Neural progenitor cell (in vitro differentiated cells): ENCODE results near the gene GATAD2B. TPM values are rescaled to one million over a fixed set of nuclear protein-coding genes. Genes with fewer than 3 reads are reported as not detected.
A peak's percentile ranks its signal among the peaks of the same experiment; 100 is the strongest.

Experiments used
- DNase-seq: peaks from one replicate; pipeline ENCODE4 v3.0.0-alpha.2; 2016; ENCODE audit warnings: low spot score
- H2AFZ ChIP-seq: fragments of 200-600 bp; sonication (generic); replicated peaks from 2 replicates; pipeline ENCODE4 v1.6.1; 2016; ENCODE audit warnings: antibody characterized with exemption
- H3F3A ChIP-seq: fragments of 200-600 bp; sonication (generic); 2 replicates; pipeline ENCODE4 v1.6.1; 2016; ENCODE audit warnings: antibody characterized with exemption, low read depth
- H3K27ac ChIP-seq: fragments of 200-600 bp; sonication (generic); 2 replicates; pipeline ENCODE4 v1.5.1; 2016; ENCODE audit warnings: mild to moderate bottlenecking
- H3K27me3 ChIP-seq: fragments of 200-600 bp; sonication (generic); 2 replicates; pipeline ENCODE4 v1.6.1; 2016; ENCODE audit warnings: mild to moderate bottlenecking, moderate library complexity
- H3K36me3 ChIP-seq: fragments of 200-600 bp; sonication (generic); 2 replicates; pipeline ENCODE4 v1.5.1; 2016
- H3K4me1 ChIP-seq: fragments of 200-600 bp; sonication (generic); 2 replicates; pipeline ENCODE4 v1.6.1; 2016; ENCODE audit warnings: mixed run types
- H3K4me2 ChIP-seq: fragments of 200-600 bp; sonication (generic); 2 replicates; pipeline ENCODE4 v1.6.1; 2016
- H3K4me3 ChIP-seq: fragments of 200-600 bp; sonication (generic); 2 replicates; pipeline ENCODE4 v1.5.1; 2016
- H3K79me2 ChIP-seq: fragments of 200-600 bp; sonication (generic); 2 replicates; pipeline ENCODE4 v1.6.1; 2016; ENCODE audit warnings: low read depth
- H3K9ac ChIP-seq: fragments of 200-600 bp; sonication (generic); 2 replicates; pipeline ENCODE4 v1.6.1; 2016
- H3K9me3 ChIP-seq: fragments of 200-600 bp; sonication (generic); 2 replicates; pipeline ENCODE4 v1.5.1; 2016; ENCODE audit warnings: low read depth
- H4K20me1 ChIP-seq: fragments of 200-600 bp; sonication (generic); 2 replicates; pipeline ENCODE4 v1.6.1; 2016; ENCODE audit warnings: low read depth
- H3K27ac Mint-ChIP-seq: 3 replicates; pipeline ENCODE4 v1.8.0; 2021; ENCODE audit warnings: mixed read lengths
- H3K27me3 Mint-ChIP-seq: 2 replicates; pipeline ENCODE4 v1.8.0; 2022; ENCODE audit warnings: low read depth, mild to moderate bottlenecking, inconsistent platforms, moderate library complexity, mixed read lengths; ENCODE audit not compliant: insufficient read depth
- H3K36me3 Mint-ChIP-seq: 3 replicates; pipeline ENCODE4 v1.8.0; 2021; ENCODE audit warnings: mixed read lengths
- H3K4me1 Mint-ChIP-seq: 3 replicates; pipeline ENCODE4 v1.8.0; 2021; ENCODE audit warnings: mixed read lengths
- H3K4me3 Mint-ChIP-seq: 3 replicates; pipeline ENCODE4 v1.8.0; 2021; ENCODE audit warnings: mild to moderate bottlenecking, moderate library complexity, mixed read lengths
- H3K9me3 Mint-ChIP-seq: 3 replicates; pipeline ENCODE4 v1.8.0; 2020; ENCODE audit warnings: mixed read lengths
- EZH2 ChIP-seq: fragments of 200-600 bp; sonication (generic); IDR thresholded peaks from 2 replicates; pipeline ENCODE4 v1.6.1; 2017; ENCODE audit warnings: antibody characterized with exemption, mild to moderate bottlenecking, moderate library complexity
- EZH2phosphoT487 ChIP-seq: fragments of 200-600 bp; sonication (generic); IDR thresholded peaks from 2 replicates; pipeline ENCODE4 v1.6.1; 2017; ENCODE audit warnings: antibody characterized with exemption
- total RNA-seq: library from RNA; depleted of rRNA; stranded (reverse); fragments of >200 nt; gene quantifications from 2 replicates; pipeline ENCODE4 v1.2.3, GENCODE V29; 2015; ENCODE audit warnings: low replicate concordance
- TF ChIP-seq, protein P1 (sequence below): fragments of 200-600 bp; sonication (generic); IDR thresholded peaks from 2 replicates; pipeline ENCODE4 v1.5.1; 2017; ENCODE audit warnings: antibody characterized with exemption, mild to moderate bottlenecking

GATAD2B gene
- total RNA-seq, 1 donor from 2014 or later: 14.8 TPM

DNA sequence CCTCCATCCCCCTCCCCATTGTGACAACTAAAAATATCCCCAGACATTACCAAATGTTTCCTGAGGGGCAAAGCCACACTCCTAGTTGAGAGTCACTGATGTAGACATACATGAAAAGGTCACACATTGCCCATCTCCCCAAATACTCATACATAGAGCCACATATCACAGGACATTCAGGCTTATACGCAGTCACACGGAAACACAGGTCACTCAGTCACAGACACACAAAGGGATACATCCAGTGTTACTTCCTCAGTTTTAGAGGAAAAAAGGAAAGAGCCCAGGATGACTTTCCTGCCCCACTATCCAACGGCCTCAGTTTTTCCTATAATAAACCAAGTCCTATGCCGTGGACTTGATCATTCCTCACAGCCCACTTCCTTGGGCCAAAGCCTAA lies 38.6 kb upstream of the GATAD2B start:
- Histone ChIP-seq H2AFZ (no peak overlapping the region), H3F3A (peaks cover 51% of the 10 kb centered on the region), H3K36me3 (no peaks in the 10 kb centered on the region), H3K4me2 (peak overlapping the region; percentile 91), H3K9ac (peak overlapping the region; percentile 71), H4K20me1 (peaks cover 22% of the 10 kb centered on the region), H3K4me1 (peaks cover 32% of the 10 kb centered on the region), H3K79me2 (peaks cover 73% of the 10 kb centered on the region), H3K4me3 (peak overlapping the region; percentile 63), H3K27me3 (no peaks in the 10 kb centered on the region), H3K9me3 (no peaks in the 10 kb centered on the region), H3K27ac (no peak overlapping the region)
- peak overlapping the region; percentile 2 for H3K27ac Mint-ChIP-seq
- TF ChIP-seq EZH2phosphoT487 (no peak), EZH2 (no peak)
- TF ChIP-seq, protein P1, sequence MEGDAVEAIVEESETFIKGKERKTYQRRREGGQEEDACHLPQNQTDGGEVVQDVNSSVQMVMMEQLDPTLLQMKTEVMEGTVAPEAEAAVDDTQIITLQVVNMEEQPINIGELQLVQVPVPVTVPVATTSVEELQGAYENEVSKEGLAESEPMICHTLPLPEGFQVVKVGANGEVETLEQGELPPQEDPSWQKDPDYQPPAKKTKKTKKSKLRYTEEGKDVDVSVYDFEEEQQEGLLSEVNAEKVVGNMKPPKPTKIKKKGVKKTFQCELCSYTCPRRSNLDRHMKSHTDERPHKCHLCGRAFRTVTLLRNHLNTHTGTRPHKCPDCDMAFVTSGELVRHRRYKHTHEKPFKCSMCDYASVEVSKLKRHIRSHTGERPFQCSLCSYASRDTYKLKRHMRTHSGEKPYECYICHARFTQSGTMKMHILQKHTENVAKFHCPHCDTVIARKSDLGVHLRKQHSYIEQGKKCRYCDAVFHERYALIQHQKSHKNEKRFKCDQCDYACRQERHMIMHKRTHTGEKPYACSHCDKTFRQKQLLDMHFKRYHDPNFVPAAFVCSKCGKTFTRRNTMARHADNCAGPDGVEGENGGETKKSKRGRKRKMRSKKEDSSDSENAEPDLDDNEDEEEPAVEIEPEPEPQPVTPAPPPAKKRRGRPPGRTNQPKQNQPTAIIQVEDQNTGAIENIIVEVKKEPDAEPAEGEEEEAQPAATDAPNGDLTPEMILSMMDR: no peak
- H3K36me3 Mint-ChIP-seq: peaks cover 19% of the 10 kb centered on the region
- peak overlapping the region; percentile 88 for H3K4me3 Mint-ChIP-seq
- H3K27me3 Mint-ChIP-seq: peaks cover 10% of the 10 kb centered on the region
- H3K4me1 Mint-ChIP-seq: peaks cover 63% of the 10 kb centered on the region
- no peaks in the 10 kb centered on the region for H3K9me3 Mint-ChIP-seq
- DNase-seq: no peak

DNA sequence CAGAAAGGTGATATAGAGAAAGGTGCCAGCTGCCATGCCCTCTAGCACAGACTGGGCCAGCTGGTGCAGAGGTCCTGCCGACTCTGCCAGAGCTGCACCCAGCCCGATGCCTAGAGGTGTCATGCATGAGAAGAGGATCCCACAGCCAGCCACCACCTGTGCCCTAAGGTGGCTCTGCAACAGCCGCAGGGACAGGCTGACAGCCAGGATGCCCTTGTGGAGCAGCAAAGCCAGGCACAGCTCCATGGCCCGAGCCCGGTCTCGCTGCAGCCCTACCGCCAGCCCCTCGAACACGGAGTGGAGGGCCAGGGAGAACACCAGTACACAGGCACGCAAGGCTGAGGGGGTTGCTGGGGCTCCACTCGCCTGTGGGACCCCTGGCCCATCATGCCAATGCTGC lies 37.4 kb upstream of the GATAD2B start:
- Mint-ChIP-seq H3K27me3 (peaks cover 11% of the 10 kb centered on the region), H3K4me3 (peak overlapping the region; percentile 100)
- H3K79me2 ChIP-seq: peaks cover 73% of the 10 kb centered on the region

GRCh38 chr1:153959454-153959853 lies 36.7 kb upstream of the GATAD2B start:
- Histone ChIP-seq H3K36me3 (no peaks in the 10 kb centered on the region), H3K27ac (peak overlapping the region; percentile 21), H2AFZ (no peak overlapping the region), H3K9ac (no peak overlapping the region), H4K20me1 (peaks cover 40% of the 10 kb centered on the region), H3F3A (peaks cover 32% of the 10 kb centered on the region), H3K9me3 (no peaks in the 10 kb centered on the region), H3K27me3 (no peaks in the 10 kb centered on the region), H3K4me2 (no peak overlapping the region), H3K4me1 (peaks cover 31% of the 10 kb centered on the region), H3K4me3 (no peak overlapping the region), H3K79me2 (peaks cover 73% of the 10 kb centered on the region)
- Mint-ChIP-seq H3K27ac (peak overlapping the region; percentile 53), H3K36me3 (peaks cover 15% of the 10 kb centered on the region), H3K4me3 (peak overlapping the region; percentile 100), H3K27me3 (peaks cover 11% of the 10 kb centered on the region), H3K9me3 (no peaks in the 10 kb centered on the region), H3K4me1 (peaks cover 54% of the 10 kb centered on the region)
- DNase-seq: no peak
- TF ChIP-seq EZH2phosphoT487: no peak
- TF ChIP-seq EZH2: no peak
- TF ChIP-seq, protein P1: no peak

More for the DNA sequence above, 37.4 kb upstream of the GATAD2B start:
- peaks cover 15% of the 10 kb centered on the region for H3K36me3 Mint-ChIP-seq
- no peak overlapping the region for H3K4me2 ChIP-seq
- no peak overlapping the region for H2AFZ ChIP-seq
- no peaks in the 10 kb centered on the region for H3K36me3 ChIP-seq
- H4K20me1 ChIP-seq: peaks cover 32% of the 10 kb centered on the region
- no peak for DNase-seq
- H3K27me3 ChIP-seq: no peaks in the 10 kb centered on the region
- peaks cover 57% of the 10 kb centered on the region for H3K4me1 Mint-ChIP-seq
- H3F3A ChIP-seq: peaks cover 40% of the 10 kb centered on the region
- no peak overlapping the region for H3K27ac Mint-ChIP-seq
- no peak overlapping the region for H3K9ac ChIP-seq
- H3K9me3 Mint-ChIP-seq: no peaks in the 10 kb centered on the region
- no peak overlapping the region for H3K4me3 ChIP-seq
- no peak overlapping the region for H3K27ac ChIP-seq
- H3K9me3 ChIP-seq: no peaks in the 10 kb centered on the region
- peaks cover 37% of the 10 kb centered on the region for H3K4me1 ChIP-seq
- TF ChIP-seq EZH2 (no peak), EZH2phosphoT487 (no peak)
- TF ChIP-seq, protein P1: no peak
